Activated CD8-positive, alpha-beta memory T cell treated with anti-CD3 and anti-CD28 coated beads for 36 hours (primary cell): ENCODE measurements around the gene PSMC4. TPM values are rescaled to one million over a fixed set of nuclear protein-coding genes. Genes with fewer than 3 reads are reported as not detected.

Source experiments
- CTCF ChIA-PET: fragments of 350-600 bp; sonication (Branson Sonifier 250); formaldehyde crosslinking; loops from one replicate; lab custom pipeline; 2021; ENCODE audit warnings: antibody characterized with exemption; lab: Charles Lee
- POLR2A ChIA-PET: fragments of 350-600 bp; sonication (Branson Sonifier 250); formaldehyde crosslinking; loops from one replicate; lab custom pipeline; 2021; ENCODE audit warnings: antibody characterized with exemption; lab: Charles Lee
- total RNA-seq, 2 experiments: library from RNA; stranded (reverse); gene quantifications; one replicate each; pipeline ENCODE4 v1.2.3, GENCODE V29; 2021

Gene PSMC4
- total RNA-seq, 2 experiments from 2014 or later = 159 to 170 TPM

- POLR2A ChIA-PET = interaction anchor here (1.0 to 2.5 kb wide), 12 partner anchors 9 to 178 kb away, joined by 3 to 28 read pairs (median 6); partner anchors contain the start of genes ZNF546 and ZNF780A
Observed at GRCh38 chr19:39969681-39970424, 1.1 kb upstream of the PSMC4 start.

GRCh38 chr19:39970425-39970674, 615 bp upstream of the PSMC4 start:
- ChIA-PET CTCF (interaction anchor here (0.8 to 2.6 kb wide), 20 partner anchors 9 to 297 kb away, joined by 3 to 18 read pairs (median 4); partner anchors contain the start of genes FBL, ZNF546 and ZNF780B), POLR2A (interaction anchor here (1.0 to 2.5 kb wide), 12 partner anchors 9 to 179 kb away, joined by 3 to 28 read pairs (median 6); partner anchors contain the start of genes ZNF546 and ZNF780A)

More at GRCh38 chr19:39969681-39970424, 1.1 kb upstream of the PSMC4 start:
- CTCF ChIA-PET = interaction anchor here (0.8 to 2.6 kb wide), 17 partner anchors 8 to 297 kb away, joined by 3 to 18 read pairs (median 5); partner anchors contain the start of genes FBL, ZNF546 and ZNF780B

GRCh38 chr19:39971380-39972035, 543 bp downstream of the PSMC4 start:
- CTCF ChIA-PET = interaction anchor here (0.6 to 2.6 kb wide), 15 partner anchors 9 to 186 kb away, joined by 3 to 18 read pairs (median 4); partner anchors contain the start of gene FBL
- POLR2A ChIA-PET = interaction anchor here (1.0 to 2.5 kb wide), 7 partner anchors 25 to 180 kb away, joined by 3 to 28 read pairs (median 6); partner anchors contain the start of genes ZNF546 and ZNF780A

- CTCF ChIA-PET = no interaction called here
- POLR2A ChIA-PET = no interaction called here
Observed at GRCh38 chr19:39974377-39975155, 3.6 kb downstream of the PSMC4 start.

- ChIA-PET CTCF (no interaction called here), POLR2A (no interaction called here)
Observed at GRCh38 chr19:39982883-39983282, 11.9 kb downstream of the PSMC4 start.

GRCh38 chr19:39983695-39984300, 12.8 kb downstream of the PSMC4 start:
- POLR2A ChIA-PET = no interaction called here
- CTCF ChIA-PET = no interaction called here

GRCh38 chr19:39986643-39987042, 15.7 kb downstream of the PSMC4 start:
- ChIA-PET CTCF (no interaction called here), POLR2A (no interaction called here)

GRCh38 chr19:39987167-39987566, 16.2 kb downstream of the PSMC4 start:
- POLR2A ChIA-PET = no interaction called here
- CTCF ChIA-PET = no interaction called here

- ChIA-PET CTCF (no interaction called here), POLR2A (no interaction called here)
Observed at GRCh38 chr19:39987596-39987995, 16.6 kb downstream of the PSMC4 start.

GRCh38 chr19:39993605-39994004, 22.6 kb downstream of the PSMC4 start:
- CTCF ChIA-PET = interaction anchor here (0.8 kb wide), 1 partner anchor 27 kb away, joined by 4 read pairs; no protein-coding TSS in a partner anchor
- POLR2A ChIA-PET = no interaction called here

GRCh38 chr19:39994361-39994760, 23.4 kb downstream of the PSMC4 start:
- POLR2A ChIA-PET = no interaction called here
- CTCF ChIA-PET = no interaction called here

GRCh38 chr19:39995794-39996193, 24.8 kb downstream of the PSMC4 start:
- ChIA-PET POLR2A (interaction anchor here (2.5 kb wide), 1 partner anchor 26 kb away, joined by 28 read pairs; the partner anchor contains the start of gene PSMC4), CTCF (interaction anchor here (0.7 to 2.1 kb wide), 2 partner anchors 25 to 885 kb away, joined by 3 to 10 read pairs; partner anchors contain the start of gene PSMC4)

GRCh38 chr19:39996218-39996810, 25.3 kb downstream of the PSMC4 start:
- ChIA-PET CTCF (interaction anchor here (0.7 to 2.1 kb wide), 2 partner anchors 26 to 886 kb away, joined by 3 to 10 read pairs; partner anchors contain the start of gene PSMC4), POLR2A (interaction anchor here (0.9 to 2.5 kb wide), 4 partner anchors 26 to 319 kb away, joined by 3 to 28 read pairs (median 5); partner anchors contain the start of genes PSMC4 and ZNF780B)

- CTCF ChIA-PET = interaction anchor here (0.7 to 2.1 kb wide), 3 partner anchors 27 to 886 kb away, joined by 3 to 10 read pairs (median 3); partner anchors contain the start of gene PSMC4
- POLR2A ChIA-PET = interaction anchor here (0.8 to 2.5 kb wide), 5 partner anchors 24 to 320 kb away, joined by 3 to 28 read pairs (median 3); partner anchors contain the start of genes PSMC4 and ZNF780B
Observed at GRCh38 chr19:39996811-39997637, 26.1 kb downstream of the PSMC4 start, which contains the start of gene ZNF546. Gene ZNF546, plus strand, starts transcription at chr19:39997060. Its CDS starts 1,267 bp downstream, at chr19:39998327.

GRCh38 chr19:39997638-39998216, 26.8 kb downstream of the PSMC4 start:
- ChIA-PET CTCF (interaction anchor here (0.7 to 2.1 kb wide), 2 partner anchors 27 to 97 kb away, joined by 3 to 10 read pairs; partner anchors contain the start of gene PSMC4), POLR2A (interaction anchor here (0.8 to 2.5 kb wide), 4 partner anchors 25 to 167 kb away, joined by 3 to 28 read pairs (median 5); partner anchors contain the start of genes PSMC4 and ZNF780B)

- CTCF ChIA-PET = no interaction called here
- POLR2A ChIA-PET = no interaction called here
Observed at GRCh38 chr19:39998501-39998900, 27.5 kb downstream of the PSMC4 start.
